Ascending aorta (tissue), 2 donors: ENCODE data around the gene SPTBN1. TPM values are rescaled to one million over a fixed set of nuclear protein-coding genes. Genes with fewer than 3 reads are reported as not detected.

Experiments used
- DNase-seq, 2 donors: peaks; one replicate each; pipeline ENCODE4 v3.0.0-alpha.2; 2019; ENCODE audit warnings: low spot score in 2 of 2
- H3K27ac ChIP-seq, 2 donors: fragments of 200-600 bp; sonication (generic); one replicate each; pipeline ENCODE4 v1.5.1; 2016 to 2017; ENCODE audit warnings: mild to moderate bottlenecking in 1 of 2
- H3K27me3 ChIP-seq: fragments of 200-600 bp; sonication (generic); one replicate; pipeline ENCODE4 v1.5.1; 2017
- H3K36me3 ChIP-seq, 2 donors: fragments of 200-600 bp; sonication (generic); one replicate each; pipeline ENCODE4 v1.5.1; 2016
- H3K4me1 ChIP-seq, 2 donors: fragments of 200-600 bp; sonication (generic); one replicate each; pipeline ENCODE4 v1.5.1; 2016 to 2017; ENCODE audit warnings: mild to moderate bottlenecking in 1 of 2
- H3K4me3 ChIP-seq, 2 donors: fragments of 200-600 bp; sonication (generic); one replicate each; pipeline ENCODE4 v1.5.1; 2016 to 2017; ENCODE audit warnings: mild to moderate bottlenecking in 1 of 2
- H3K9me3 ChIP-seq, 2 donors: fragments of 200-600 bp; sonication (generic); one replicate each; pipeline ENCODE4 v1.5.1; 2016
- CTCF ChIP-seq, 3 experiments: fragments of 200-600 bp in 2 of 3; fragments of 450-650 bp in 1 of 3; sonication (generic) in 2 of 3; IDR thresholded peaks; one replicate each; pipeline ENCODE4 v1.5.1; 2016 to 2019; ENCODE audit warnings: antibody characterized with exemption in 3 of 3, mild to moderate bottlenecking in 1 of 3, moderate library complexity in 1 of 3
- intact Hi-C: fragments of 100-400 bp; cut with DNase I; formaldehyde crosslinking; loops from one replicate; pipeline ENCODE4 v1.15.1; 2023
- total RNA-seq: library from RNA; depleted of rRNA; stranded (reverse); fragments of >200 nt; gene quantifications from one replicate; pipeline ENCODE4 v1.1.0, GENCODE V29; 2016

The SPTBN1 gene
- total RNA-seq, 1 donor from 2014 or later = 246 TPM

GRCh38 chr2:54716375-54716774 is 260.2 kb downstream of the SPTBN1 start:
- Histone ChIP-seq H3K27me3 (no peaks in the 10 kb centered on the region), H3K4me3 (no peak overlapping the region), H3K9me3 (no peaks in the 10 kb centered on the region), H3K36me3 (no peaks in the 10 kb centered on the region), H3K27ac (no peak overlapping the region), H3K4me1 (no peaks in the 10 kb centered on the region)
- no peak for TF ChIP-seq CTCF (IDR thresholded peaks at IDR 0.05)
- no peak for DNase-seq
- intact Hi-C loops = no loop called here

GRCh38 chr2:54720563-54720962 is 264.4 kb downstream of the SPTBN1 start:
- intact Hi-C loops = loop anchor here (5.0 to 10.0 kb wide), 5 partner anchors 334 to 697 kb away; partner anchors contain the start of genes CCDC88A and RTN4
- Histone ChIP-seq H3K27ac (no peak overlapping the region), H3K9me3 (no peaks in the 10 kb centered on the region), H3K4me3 (no peak overlapping the region), H3K27me3 (no peaks in the 10 kb centered on the region), H3K36me3 (no peaks in the 10 kb centered on the region), H3K4me1 (peaks cover 0 to 6% of the 10 kb centered on the region in 2 donors)
- no peak for DNase-seq
- TF ChIP-seq CTCF (IDR thresholded peaks at IDR 0.05) = no peak

Other genes starting within 250 kb of the SPTBN1 start
- not detected for gene TSPYL6, start 200.1 kb upstream of the SPTBN1 start, total RNA-seq